WTC11 (cell line): ENCODE data around the gene RCHY1. TPM values are rescaled to one million over a fixed set of nuclear protein-coding genes. Genes with fewer than 3 reads are reported as not detected.

Source experiments
- ATAC-seq: fragments of 200-7000 bp; cut with Tn5 transposase; 2 replicates; pipeline ENCODE4 v1.10.0; 2021; ENCODE audit warnings: mild to moderate bottlenecking, moderate library complexity
- CTCF ChIA-PET: fragments of 300-600 bp; sonication (Branson Sonifier 250); formaldehyde crosslinking; loops from one replicate; lab custom pipeline; 2021; ENCODE audit warnings: antibody characterized with exemption; lab: Charles Lee
- POLR2A ChIA-PET: fragments of 350-600 bp; sonication (Branson Sonifier 250); formaldehyde crosslinking; loops from one replicate; lab custom pipeline; 2021; ENCODE audit warnings: antibody characterized with exemption; lab: Charles Lee
- DNase-seq: peaks from one replicate; pipeline ENCODE4 v3.0.0; 2021; ENCODE audit warnings: low spot score
- H3K27ac Mint-ChIP-seq: 2 replicates; pipeline ENCODE4 v1.8.0; 2021; ENCODE audit warnings: mixed read lengths
- H3K27me3 Mint-ChIP-seq: 2 replicates; pipeline ENCODE4 v1.8.0; 2021; ENCODE audit warnings: low read depth, mild to moderate bottlenecking, moderate library complexity, mixed read lengths
- H3K36me3 Mint-ChIP-seq: 2 replicates; pipeline ENCODE4 v1.8.0; 2021; ENCODE audit warnings: mixed read lengths
- H3K4me1 Mint-ChIP-seq: 2 replicates; pipeline ENCODE4 v1.8.0; 2022; ENCODE audit warnings: mixed read lengths
- H3K4me3 Mint-ChIP-seq: 2 replicates; pipeline ENCODE4 v1.8.0; 2021; ENCODE audit warnings: mild to moderate bottlenecking, moderate library complexity, mixed read lengths
- H3K9me3 Mint-ChIP-seq: 2 replicates; pipeline ENCODE4 v1.8.0; 2021; ENCODE audit warnings: mixed read lengths
- CTCF ChIP-seq: fragments of 200-600 bp; IDR thresholded peaks from 2 replicates; pipeline ENCODE4 v1.8.0; 2022; ENCODE audit warnings: antibody characterized with exemption
- ELF4 ChIP-seq: sonication (generic); formaldehyde crosslinking; IDR thresholded peaks from 2 replicates; pipeline ENCODE4 v1.8.1; 2022; ENCODE audit warnings: low read depth, mild to moderate bottlenecking, moderate library complexity, missing genetic modification reagents
- ETV6 ChIP-seq: sonication (generic); formaldehyde crosslinking; IDR thresholded peaks from 2 replicates; pipeline ENCODE4 v1.8.1; 2022; ENCODE audit warnings: mild to moderate bottlenecking, missing genetic modification reagents
- IRF2 ChIP-seq: sonication (generic); formaldehyde crosslinking; IDR thresholded peaks from 2 replicates; pipeline ENCODE4 v1.8.0; 2022; ENCODE audit warnings: low read depth, missing genetic modification reagents, borderline replicate concordance
- JAZF1 ChIP-seq: fragments of 250-450 bp; sonication (Bioruptor Pico); IDR thresholded peaks from 2 replicates; pipeline ENCODE4 v1.9.0; 2021; ENCODE audit warnings: moderate library complexity, mild to moderate bottlenecking, inconsistent platforms
- KAT7 ChIP-seq: sonication (generic); formaldehyde crosslinking; IDR thresholded peaks from 2 replicates; pipeline ENCODE4 v1.8.1; 2023; ENCODE audit warnings: missing genetic modification reagents, mild to moderate bottlenecking, borderline replicate concordance
- MXD4 ChIP-seq: fragments of 250-450 bp; sonication (Bioruptor Pico); IDR thresholded peaks from 2 replicates; pipeline ENCODE4 v1.8.0; 2021; ENCODE audit warnings: mild to moderate bottlenecking, moderate library complexity, borderline replicate concordance
- NFATC4 ChIP-seq: fragments of 250-450 bp; sonication (Bioruptor Pico); IDR thresholded peaks from 2 replicates; pipeline ENCODE4 v1.9.0; 2021; ENCODE audit warnings: mild to moderate bottlenecking
- NFE2L1 ChIP-seq: sonication (generic); formaldehyde crosslinking; IDR thresholded peaks from 2 replicates; pipeline ENCODE4 v1.8.1; 2023; ENCODE audit warnings: missing genetic modification reagents
- NFYB ChIP-seq: sonication (generic); formaldehyde crosslinking; conservative IDR thresholded peaks from 2 replicates; pipeline ENCODE4 v1.8.0; 2022; ENCODE audit warnings: low read depth, missing genetic modification reagents
- NR1H2 ChIP-seq: sonication (generic); formaldehyde crosslinking; IDR thresholded peaks from 2 replicates; pipeline ENCODE4 v1.9.0; 2021; ENCODE audit warnings: mild to moderate bottlenecking, moderate library complexity, missing genetic modification reagents
- NR2C2 ChIP-seq: sonication (generic); formaldehyde crosslinking; IDR thresholded peaks from 2 replicates; pipeline ENCODE4 v1.8.0; 2022; ENCODE audit warnings: mild to moderate bottlenecking, missing genetic modification reagents
- PRDM15 ChIP-seq: sonication (generic); formaldehyde crosslinking; IDR thresholded peaks from 2 replicates; pipeline ENCODE4 v1.8.0; 2022; ENCODE audit warnings: missing genetic modification reagents
- PRRX2 ChIP-seq: fragments of 250-450 bp; sonication (Bioruptor Pico); IDR thresholded peaks from 2 replicates; pipeline ENCODE4 v1.8.0; 2021; ENCODE audit warnings: mild to moderate bottlenecking
- RELA ChIP-seq: sonication (generic); formaldehyde crosslinking; IDR thresholded peaks from 2 replicates; pipeline ENCODE4 v1.8.1; 2022; ENCODE audit warnings: missing genetic modification reagents, mild to moderate bottlenecking, borderline replicate concordance
- RORB ChIP-seq: fragments of 250-450 bp; sonication (Bioruptor Pico); IDR thresholded peaks from 2 replicates; pipeline ENCODE4 v1.9.0; 2021; ENCODE audit warnings: mild to moderate bottlenecking
- ZNF317 ChIP-seq: sonication (generic); formaldehyde crosslinking; IDR thresholded peaks from 2 replicates; pipeline ENCODE4 v1.8.1; 2023; ENCODE audit warnings: low read depth, mild to moderate bottlenecking, moderate library complexity, missing genetic modification reagents, borderline replicate concordance
- ZNF416 ChIP-seq: fragments of 250-450 bp; sonication (Bioruptor Pico); IDR thresholded peaks from 2 replicates; pipeline ENCODE4 v1.9.0; 2021; ENCODE audit warnings: mild to moderate bottlenecking, inconsistent platforms
- total RNA-seq: library from RNA; stranded (reverse); gene quantifications from 3 replicates; pipeline ENCODE4 v1.2.3, GENCODE V29; 2021
- TF ChIP-seq, protein P1 (sequence below): sonication (generic); formaldehyde crosslinking; IDR thresholded peaks from 2 replicates; pipeline ENCODE4 v1.8.0; 2022; ENCODE audit warnings: mild to moderate bottlenecking, missing genetic modification reagents
- TF ChIP-seq, protein P2 (sequence below): fragments of 250-450 bp; sonication (Bioruptor Pico); IDR thresholded peaks from 2 replicates; pipeline ENCODE4 v1.8.0; 2021; ENCODE audit warnings: mild to moderate bottlenecking

Gene RCHY1
- total RNA-seq, 1 experiment from 2014 or later: 37.8 TPM

GRCh38 chr4:75434105-75434504 is 80.1 kb downstream of the RCHY1 start:
- ChIA-PET CTCF (no interaction called here), POLR2A (no interaction called here)
- no peak overlapping the region for H3K4me3 Mint-ChIP-seq
- H3K4me1 Mint-ChIP-seq: peaks cover 4% of the 10 kb centered on the region; the same call in 1 of the 2 replicates
- H3K27me3 Mint-ChIP-seq: peaks cover 2% of the 10 kb centered on the region; the same call in 1 of the 2 replicates
- TF ChIP-seq NFE2L1 (CRISPR knock-in tag): no peak
- no peak for TF ChIP-seq ZNF317
- TF ChIP-seq NR1H2: no peak
- TF ChIP-seq KAT7 (CRISPR knock-in tag): no peak
- TF ChIP-seq RORB (CRISPR knock-in tag): no peak
- TF ChIP-seq, protein P1, sequence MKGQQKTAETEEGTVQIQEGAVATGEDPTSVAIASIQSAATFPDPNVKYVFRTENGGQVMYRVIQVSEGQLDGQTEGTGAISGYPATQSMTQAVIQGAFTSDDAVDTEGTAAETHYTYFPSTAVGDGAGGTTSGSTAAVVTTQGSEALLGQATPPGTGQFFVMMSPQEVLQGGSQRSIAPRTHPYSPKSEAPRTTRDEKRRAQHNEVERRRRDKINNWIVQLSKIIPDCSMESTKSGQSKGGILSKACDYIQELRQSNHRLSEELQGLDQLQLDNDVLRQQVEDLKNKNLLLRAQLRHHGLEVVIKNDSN: no peak
- no peak for TF ChIP-seq ETV6 (CRISPR knock-in tag)
- TF ChIP-seq MXD4 (CRISPR knock-in tag): no peak
- TF ChIP-seq, protein P2, sequence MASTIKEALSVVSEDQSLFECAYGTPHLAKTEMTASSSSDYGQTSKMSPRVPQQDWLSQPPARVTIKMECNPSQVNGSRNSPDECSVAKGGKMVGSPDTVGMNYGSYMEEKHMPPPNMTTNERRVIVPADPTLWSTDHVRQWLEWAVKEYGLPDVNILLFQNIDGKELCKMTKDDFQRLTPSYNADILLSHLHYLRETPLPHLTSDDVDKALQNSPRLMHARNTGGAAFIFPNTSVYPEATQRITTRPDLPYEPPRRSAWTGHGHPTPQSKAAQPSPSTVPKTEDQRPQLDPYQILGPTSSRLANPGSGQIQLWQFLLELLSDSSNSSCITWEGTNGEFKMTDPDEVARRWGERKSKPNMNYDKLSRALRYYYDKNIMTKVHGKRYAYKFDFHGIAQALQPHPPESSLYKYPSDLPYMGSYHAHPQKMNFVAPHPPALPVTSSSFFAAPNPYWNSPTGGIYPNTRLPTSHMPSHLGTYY (CRISPR knock-in tag): no peak
- TF ChIP-seq ZNF416 (CRISPR knock-in tag): no peak
- no peak for TF ChIP-seq IRF2 (CRISPR knock-in tag)
- TF ChIP-seq NFYB: no peak
- TF ChIP-seq PRRX2 (CRISPR knock-in tag): no peak
- no peak for TF ChIP-seq CTCF
- no peak for TF ChIP-seq PRDM15
- TF ChIP-seq NFATC4 (CRISPR knock-in tag): no peak
- TF ChIP-seq JAZF1 (CRISPR knock-in tag): no peak
- TF ChIP-seq RELA (CRISPR knock-in tag): no peak
- no peak for TF ChIP-seq NR2C2 (CRISPR knock-in tag)
- DNase-seq (no peak), ATAC-seq (no peak)
- no peaks in the 10 kb centered on the region for H3K36me3 Mint-ChIP-seq
- H3K9me3 Mint-ChIP-seq: peaks cover 16% of the 10 kb centered on the region
- no peak overlapping the region for H3K27ac Mint-ChIP-seq

DNA sequence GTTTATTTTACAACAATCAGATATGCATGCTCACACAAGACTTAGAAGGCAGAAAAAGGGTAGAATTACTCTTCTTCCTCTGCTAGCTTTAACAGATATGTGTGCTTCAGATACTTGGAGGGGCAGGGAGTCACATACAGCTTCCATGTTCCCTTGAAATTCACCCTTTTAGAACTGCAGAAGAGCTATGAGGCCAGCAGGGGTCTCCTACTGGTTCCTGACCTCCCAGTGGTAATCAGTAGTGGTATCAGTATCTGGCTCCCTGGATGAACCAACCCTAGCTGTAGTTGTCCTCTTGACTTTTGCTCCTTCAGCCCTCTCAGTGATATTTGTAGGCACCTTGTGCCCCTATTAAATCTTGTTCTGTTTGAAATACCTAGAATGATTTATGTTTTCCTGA is 81.5 kb downstream of the RCHY1 start:
- H3K36me3 Mint-ChIP-seq: no peaks in the 10 kb centered on the region
- POLR2A ChIA-PET: interaction anchor here (0.5 to 0.6 kb wide), 2 partner anchors 317 to 629 kb away, joined by 3 to 8 read pairs; no protein-coding TSS in a partner anchor
- H3K4me1 Mint-ChIP-seq: peaks cover 4% of the 10 kb centered on the region; the same call in 1 of the 2 replicates
- H3K9me3 Mint-ChIP-seq: peaks cover 15% of the 10 kb centered on the region
- H3K4me3 Mint-ChIP-seq: no peak overlapping the region
- DNase-seq: peak; percentile 27
- TF ChIP-seq CTCF (peak; percentile 31; the same call in 1 of the 2 replicates), ELF4 (CRISPR knock-in tag) (no peak)
- H3K27me3 Mint-ChIP-seq: no peaks in the 10 kb centered on the region
- CTCF ChIA-PET: interaction anchor here (0.6 to 2.4 kb wide), 13 partner anchors 33 to 639 kb away, joined by 3 to 24 read pairs (median 4); partner anchors contain the start of genes RCHY1 and THAP6
- no peak overlapping the region for H3K27ac Mint-ChIP-seq
- peak; percentile 99 for ATAC-seq
